ENCODE measurements around the gene CHD3.

CHD3 gene

DNA sequence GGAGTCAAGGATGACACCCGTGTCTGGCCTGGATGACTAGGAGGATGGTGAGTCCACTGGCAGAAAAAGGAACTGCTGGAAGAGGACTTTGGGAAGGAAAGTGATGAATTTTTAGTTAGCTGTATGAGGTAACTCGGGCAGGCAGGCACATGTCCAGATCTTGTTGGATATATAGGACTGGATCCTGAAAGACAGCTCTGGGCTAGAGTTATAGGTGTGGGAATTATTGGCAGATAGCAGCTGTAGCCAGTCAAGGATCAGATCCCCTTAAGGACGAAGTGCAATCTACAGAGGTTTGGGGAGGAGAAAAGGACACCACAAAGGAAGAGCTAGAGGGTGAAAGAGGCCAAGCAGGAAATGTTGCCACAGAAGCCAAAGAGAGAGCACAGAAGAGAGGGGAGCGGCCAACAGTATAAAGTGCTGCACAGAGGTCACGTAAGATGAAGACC lies 20.7 kb upstream of the CHD3 start:
- H3K4me3 ChIP-seq (ENCODE audit: low read depth in 1 of 2, low read length in 2 of 2) = peak overlapping the region in 1 of 2 donors; percentile 1
- no peak overlapping the region for H3K9ac ChIP-seq (ENCODE audit: low read depth in 1 of 2, low read length in 2 of 2)
- H3K27ac ChIP-seq (ENCODE audit: low read depth, low read length) = no peak overlapping the region
- no peaks in the 10 kb centered on the region for H3K27me3 ChIP-seq (ENCODE audit: control insufficient read depth in 1 of 2, insufficient read depth in 2 of 2, low read length in 2 of 2)
- H3K9me3 ChIP-seq (ENCODE audit: control insufficient read depth in 1 of 2, low read length in 2 of 2) = no peaks in the 10 kb centered on the region
- peaks cover 0 to 9% of the 10 kb centered on the region in 2 donors for H3K4me1 ChIP-seq (ENCODE audit: control insufficient read depth in 1 of 2, insufficient read depth in 2 of 2, low read length in 2 of 2)
- H3K36me3 ChIP-seq (ENCODE audit: control insufficient read depth in 1 of 2, insufficient read depth in 2 of 2, low read length in 2 of 2) = no peaks in the 10 kb centered on the region

- Histone ChIP-seq H3K4me3 (ENCODE audit: low read depth in 1 of 2, low read length in 2 of 2) (no peak overlapping the region), H3K4me1 (ENCODE audit: control insufficient read depth in 1 of 2, insufficient read depth in 2 of 2, low read length in 2 of 2) (peaks cover 0 to 2% of the 10 kb centered on the region in 2 donors), H3K9me3 (ENCODE audit: control insufficient read depth in 1 of 2, low read length in 2 of 2) (no peaks in the 10 kb centered on the region)
These were observed 15.5 kb upstream of the CHD3 start for GRCh38 chr17:7873051-7873450.

DNA sequence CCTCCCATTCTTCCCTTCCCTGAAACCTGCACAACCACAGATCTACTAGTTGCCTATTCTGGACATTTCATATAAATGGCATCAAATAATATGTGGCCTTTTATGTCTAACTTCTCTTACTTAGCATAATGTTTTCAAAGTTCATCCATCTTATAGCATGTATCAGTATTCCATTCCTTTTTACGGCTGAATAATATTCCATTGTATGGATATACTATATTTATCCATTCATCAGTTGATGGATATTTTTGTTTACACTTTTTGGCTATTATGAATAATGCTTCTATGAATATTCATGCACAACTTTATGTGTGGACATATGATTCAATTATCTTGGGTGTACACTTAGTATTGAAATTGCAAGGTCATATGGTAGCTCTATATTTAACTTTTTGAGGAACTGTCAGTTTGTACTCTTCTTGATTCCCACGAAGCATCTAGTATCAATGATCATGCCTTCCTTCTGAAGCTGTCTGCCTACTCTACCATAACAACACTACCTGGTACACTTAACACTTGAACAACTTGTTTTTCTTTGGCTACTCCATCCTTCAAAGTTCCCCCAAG lies 12.7 kb upstream of the CHD3 start:
- Histone ChIP-seq H3K36me3 (ENCODE audit: control insufficient read depth in 1 of 2, insufficient read depth in 2 of 2, low read length in 2 of 2) (peaks cover 4 to 9% of the 10 kb centered on the region in 2 donors), H3K9me3 (ENCODE audit: control insufficient read depth in 1 of 2, low read length in 2 of 2) (no peaks in the 10 kb centered on the region), H3K9ac (ENCODE audit: low read depth in 1 of 2, low read length in 2 of 2) (no peak overlapping the region), H3K27ac (ENCODE audit: low read depth, low read length) (no peak overlapping the region), H3K4me3 (ENCODE audit: low read depth in 1 of 2, low read length in 2 of 2) (no peak overlapping the region), H3K4me1 (ENCODE audit: control insufficient read depth in 1 of 2, insufficient read depth in 2 of 2, low read length in 2 of 2) (no peaks in the 10 kb centered on the region), H3K27me3 (ENCODE audit: control insufficient read depth in 1 of 2, insufficient read depth in 2 of 2, low read length in 2 of 2) (no peaks in the 10 kb centered on the region)

More at GRCh38 chr17:7873051-7873450, 15.5 kb upstream of the CHD3 start:
- no peaks in the 10 kb centered on the region for H3K27me3 ChIP-seq (ENCODE audit: control insufficient read depth in 1 of 2, insufficient read depth in 2 of 2, low read length in 2 of 2)
- H3K36me3 ChIP-seq (ENCODE audit: control insufficient read depth in 1 of 2, insufficient read depth in 2 of 2, low read length in 2 of 2) = no peaks in the 10 kb centered on the region
- no peak overlapping the region for H3K27ac ChIP-seq (ENCODE audit: low read depth, low read length)
- no peak overlapping the region for H3K9ac ChIP-seq (ENCODE audit: low read depth in 1 of 2, low read length in 2 of 2)

GRCh38 chr17:7878234-7878633 lies 10.4 kb upstream of the CHD3 start:
- H3K9me3 ChIP-seq (ENCODE audit: control insufficient read depth in 1 of 2, low read length in 2 of 2) = no peaks in the 10 kb centered on the region
- no peak overlapping the region for H3K4me3 ChIP-seq (ENCODE audit: low read depth in 1 of 2, low read length in 2 of 2)
- no peaks in the 10 kb centered on the region for H3K27me3 ChIP-seq (ENCODE audit: control insufficient read depth in 1 of 2, insufficient read depth in 2 of 2, low read length in 2 of 2)
- peaks cover 13% of the 10 kb centered on the region in 2 donors for H3K4me1 ChIP-seq (ENCODE audit: control insufficient read depth in 1 of 2, insufficient read depth in 2 of 2, low read length in 2 of 2)
- H3K27ac ChIP-seq (ENCODE audit: low read depth, low read length) = no peak overlapping the region
- H3K9ac ChIP-seq (ENCODE audit: low read depth in 1 of 2, low read length in 2 of 2) = no peak overlapping the region
- H3K36me3 ChIP-seq (ENCODE audit: control insufficient read depth in 1 of 2, insufficient read depth in 2 of 2, low read length in 2 of 2) = peaks cover 4 to 9% of the 10 kb centered on the region in 2 donors

DNA sequence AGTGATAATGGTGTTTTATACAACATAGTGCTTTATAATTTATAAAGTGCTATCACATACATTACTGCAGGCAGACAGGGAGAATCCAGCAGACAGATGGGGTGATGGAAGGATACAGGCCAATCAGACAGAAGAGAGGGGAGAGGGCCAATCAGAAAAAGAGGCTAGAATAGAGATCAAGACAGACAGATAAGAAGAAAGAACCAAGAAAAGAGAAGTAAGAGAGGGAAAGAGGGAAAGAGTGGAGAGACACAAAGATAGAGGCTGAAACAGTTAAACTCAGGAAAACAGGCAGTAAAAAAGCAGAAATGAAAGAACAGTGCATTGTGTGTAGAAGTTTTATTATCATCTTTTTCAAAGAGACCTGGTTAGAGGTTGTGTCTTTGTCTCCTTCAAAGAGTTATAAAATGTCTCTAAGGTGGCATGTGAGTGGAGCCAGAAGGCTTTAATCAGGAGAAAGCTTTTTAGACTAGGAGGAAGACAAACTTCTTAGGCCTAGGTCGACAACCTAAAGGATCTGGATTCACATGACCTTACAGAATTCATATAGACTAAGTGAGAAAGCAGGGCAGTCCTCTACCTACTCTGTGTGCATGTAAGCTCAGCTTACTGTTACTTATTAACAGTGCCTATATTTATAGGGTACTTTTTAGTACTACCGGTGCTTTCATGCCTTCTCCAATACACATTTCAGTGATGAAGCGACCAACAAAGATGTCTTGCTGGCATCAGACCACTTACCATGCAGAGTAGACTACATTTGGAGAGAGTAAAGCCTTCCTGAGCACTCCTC lies 8.3 kb upstream of the CHD3 start:
- Histone ChIP-seq H3K9ac (ENCODE audit: low read depth in 1 of 2, low read length in 2 of 2) (no peak overlapping the region), H3K36me3 (ENCODE audit: control insufficient read depth in 1 of 2, insufficient read depth in 2 of 2, low read length in 2 of 2) (peaks cover 4 to 9% of the 10 kb centered on the region in 2 donors), H3K27me3 (ENCODE audit: control insufficient read depth in 1 of 2, insufficient read depth in 2 of 2, low read length in 2 of 2) (no peaks in the 10 kb centered on the region), H3K9me3 (ENCODE audit: control insufficient read depth in 1 of 2, low read length in 2 of 2) (no peaks in the 10 kb centered on the region), H3K27ac (ENCODE audit: low read depth, low read length) (no peak overlapping the region), H3K4me1 (ENCODE audit: control insufficient read depth in 1 of 2, insufficient read depth in 2 of 2, low read length in 2 of 2) (peaks cover 13 to 18% of the 10 kb centered on the region in 2 donors), H3K4me3 (ENCODE audit: low read depth in 1 of 2, low read length in 2 of 2) (no peak overlapping the region)

DNA sequence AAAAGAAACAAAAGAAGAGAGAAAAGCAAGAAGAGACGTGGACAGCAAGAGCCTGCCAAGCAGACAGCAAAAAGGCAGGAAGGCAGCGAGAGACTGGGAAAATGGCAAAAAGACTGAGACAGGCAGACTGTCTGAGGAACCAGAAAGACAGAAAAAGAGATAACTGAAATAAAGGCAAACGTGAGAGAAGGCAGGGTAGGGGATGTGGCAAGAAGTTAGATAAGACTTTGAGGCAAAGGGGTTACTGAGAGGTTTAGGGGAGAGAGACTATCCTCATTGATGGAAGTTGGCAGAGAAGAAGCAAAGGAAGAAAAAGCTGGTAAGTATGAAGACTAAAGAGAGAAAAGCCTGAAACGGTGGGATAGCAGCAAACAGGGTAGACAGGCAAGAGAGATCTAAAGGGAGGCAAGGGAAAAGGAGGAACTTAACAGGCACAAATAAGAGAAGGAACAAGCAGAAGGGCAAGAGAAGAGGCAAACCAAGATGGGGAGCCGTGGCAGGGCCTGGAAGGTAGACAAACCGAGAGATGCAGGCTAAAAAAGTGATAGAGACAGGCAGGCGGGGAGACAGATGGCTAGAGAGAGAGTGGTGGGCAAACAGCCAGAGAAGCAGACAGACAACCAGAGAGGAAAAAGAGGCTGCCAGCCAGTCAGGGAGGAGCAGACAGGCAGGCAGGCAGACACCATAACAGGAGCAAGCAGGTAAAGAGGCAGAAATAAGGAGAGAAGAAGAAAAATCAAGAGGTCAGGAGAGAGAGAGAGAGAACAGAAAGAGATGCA lies 7.1 kb upstream of the CHD3 start:
- peaks cover 4 to 9% of the 10 kb centered on the region in 2 donors for H3K36me3 ChIP-seq (ENCODE audit: control insufficient read depth in 1 of 2, insufficient read depth in 2 of 2, low read length in 2 of 2)
- H3K9ac ChIP-seq (ENCODE audit: low read depth in 1 of 2, low read length in 2 of 2) = no peak overlapping the region
- no peaks in the 10 kb centered on the region for H3K27me3 ChIP-seq (ENCODE audit: control insufficient read depth in 1 of 2, insufficient read depth in 2 of 2, low read length in 2 of 2)
- no peak overlapping the region for H3K4me3 ChIP-seq (ENCODE audit: low read depth in 1 of 2, low read length in 2 of 2)
- H3K4me1 ChIP-seq (ENCODE audit: control insufficient read depth in 1 of 2, insufficient read depth in 2 of 2, low read length in 2 of 2) = peaks cover 22 to 23% of the 10 kb centered on the region in 2 donors
- H3K27ac ChIP-seq (ENCODE audit: low read depth, low read length) = no peak overlapping the region
- no peaks in the 10 kb centered on the region for H3K9me3 ChIP-seq (ENCODE audit: control insufficient read depth in 1 of 2, low read length in 2 of 2)

DNA sequence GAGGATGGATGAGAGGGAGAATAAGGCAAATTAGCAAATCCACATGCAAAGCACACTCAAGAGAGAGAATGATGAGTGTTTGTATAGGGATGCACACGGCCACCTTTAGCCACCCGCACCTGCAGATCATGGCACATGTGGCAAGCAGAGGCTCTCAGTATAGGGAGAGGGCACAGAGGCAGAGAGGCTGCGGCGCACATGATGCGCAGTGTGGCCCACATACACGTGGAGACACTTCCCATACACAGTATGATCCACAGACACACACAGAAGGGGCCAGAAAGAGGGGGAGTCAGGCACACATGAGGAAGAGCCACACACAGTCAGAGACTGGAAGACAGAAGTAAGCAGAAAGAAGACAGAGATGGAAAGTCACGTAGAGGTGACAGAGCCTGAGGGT lies 6.5 kb upstream of the CHD3 start:
- no peaks in the 10 kb centered on the region for H3K27me3 ChIP-seq (ENCODE audit: control insufficient read depth in 1 of 2, insufficient read depth in 2 of 2, low read length in 2 of 2)
- H3K4me3 ChIP-seq (ENCODE audit: low read depth in 1 of 2, low read length in 2 of 2) = no peak overlapping the region
- H3K9ac ChIP-seq (ENCODE audit: low read depth in 1 of 2, low read length in 2 of 2) = no peak overlapping the region
- no peak overlapping the region for H3K27ac ChIP-seq (ENCODE audit: low read depth, low read length)
- H3K36me3 ChIP-seq (ENCODE audit: control insufficient read depth in 1 of 2, insufficient read depth in 2 of 2, low read length in 2 of 2) = peaks cover 4 to 9% of the 10 kb centered on the region in 2 donors
- H3K4me1 ChIP-seq (ENCODE audit: control insufficient read depth in 1 of 2, insufficient read depth in 2 of 2, low read length in 2 of 2) = peaks cover 28 to 29% of the 10 kb centered on the region in 2 donors
- H3K9me3 ChIP-seq (ENCODE audit: control insufficient read depth in 1 of 2, low read length in 2 of 2) = no peaks in the 10 kb centered on the region

DNA sequence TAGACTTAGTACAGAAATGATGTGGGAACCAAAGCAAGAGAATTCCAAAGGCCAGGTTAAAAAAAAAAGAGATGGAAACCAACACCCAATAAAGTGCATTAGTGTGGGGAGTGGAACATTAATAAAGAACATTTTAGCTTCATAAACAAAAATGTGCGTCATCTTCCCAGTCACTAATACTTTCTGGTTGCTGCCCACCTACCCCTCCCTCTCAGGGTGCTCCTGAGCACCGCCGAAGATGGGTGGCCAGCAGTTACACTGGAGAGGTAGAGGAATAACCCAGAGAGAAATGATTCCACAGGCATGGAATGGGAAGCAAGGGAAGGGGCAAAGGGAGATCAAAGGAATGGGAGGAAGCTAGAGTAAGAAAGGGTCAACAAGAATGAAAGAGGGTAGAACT lies 6.0 kb upstream of the CHD3 start:
- Histone ChIP-seq H3K27me3 (ENCODE audit: control insufficient read depth in 1 of 2, insufficient read depth in 2 of 2, low read length in 2 of 2) (no peaks in the 10 kb centered on the region), H3K27ac (ENCODE audit: low read depth, low read length) (no peak overlapping the region), H3K9ac (ENCODE audit: low read depth in 1 of 2, low read length in 2 of 2) (no peak overlapping the region), H3K9me3 (ENCODE audit: control insufficient read depth in 1 of 2, low read length in 2 of 2) (no peaks in the 10 kb centered on the region), H3K4me3 (ENCODE audit: low read depth in 1 of 2, low read length in 2 of 2) (no peak overlapping the region), H3K36me3 (ENCODE audit: control insufficient read depth in 1 of 2, insufficient read depth in 2 of 2, low read length in 2 of 2) (peaks cover 4 to 9% of the 10 kb centered on the region in 2 donors), H3K4me1 (ENCODE audit: control insufficient read depth in 1 of 2, insufficient read depth in 2 of 2, low read length in 2 of 2) (peaks cover 29 to 34% of the 10 kb centered on the region in 2 donors)

DNA sequence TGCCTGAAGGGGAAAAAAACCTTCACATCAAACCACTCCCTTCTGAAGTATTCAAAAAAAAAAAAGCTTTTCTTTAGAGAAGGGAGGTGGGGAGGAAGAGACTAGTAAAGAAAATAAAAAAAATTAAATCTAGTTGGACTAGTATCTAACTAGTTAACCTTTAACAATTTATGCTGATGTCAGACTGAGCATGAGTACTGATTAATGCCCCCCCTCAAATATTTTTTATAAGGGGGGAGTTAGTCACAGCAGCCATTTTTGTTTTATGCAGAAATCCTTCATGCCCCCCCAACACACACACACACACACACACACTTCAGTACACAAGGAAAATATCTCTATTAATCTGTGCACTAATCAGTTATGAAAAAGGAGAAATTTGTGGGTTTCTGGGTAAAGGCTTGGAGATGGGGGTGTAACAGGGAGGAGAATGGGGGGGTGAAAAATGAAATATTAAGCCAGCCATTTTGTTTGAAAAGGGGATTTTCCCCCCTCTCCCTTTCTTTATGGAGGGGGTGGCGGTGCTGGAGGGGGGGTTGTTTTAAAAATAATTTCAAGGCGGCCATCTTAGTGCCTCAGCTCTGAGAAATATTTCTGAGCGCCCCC lies 4.7 kb upstream of the CHD3 start:
- H3K4me3 ChIP-seq (ENCODE audit: low read depth in 1 of 2, low read length in 2 of 2) = peak overlapping the region in 1 of 2 donors; percentile 39

More for the DNA sequence above, 4.7 kb upstream of the CHD3 start:
- H3K9ac ChIP-seq (ENCODE audit: low read depth in 1 of 2, low read length in 2 of 2) = peak overlapping the region in 1 of 2 donors; percentile 6
- H3K27me3 ChIP-seq (ENCODE audit: control insufficient read depth in 1 of 2, insufficient read depth in 2 of 2, low read length in 2 of 2) = no peaks in the 10 kb centered on the region
- H3K36me3 ChIP-seq (ENCODE audit: control insufficient read depth in 1 of 2, insufficient read depth in 2 of 2, low read length in 2 of 2) = peaks cover 4 to 9% of the 10 kb centered on the region in 2 donors
- H3K27ac ChIP-seq (ENCODE audit: low read depth, low read length) = no peak overlapping the region
- peaks cover 42 to 47% of the 10 kb centered on the region in 2 donors for H3K4me1 ChIP-seq (ENCODE audit: control insufficient read depth in 1 of 2, insufficient read depth in 2 of 2, low read length in 2 of 2)
- H3K9me3 ChIP-seq (ENCODE audit: control insufficient read depth in 1 of 2, low read length in 2 of 2) = no peaks in the 10 kb centered on the region
